ENCODE results near the gene RINL. TPM values are rescaled to one million over a fixed set of nuclear protein-coding genes. Genes with fewer than 3 reads are reported as not detected.
A peak's percentile ranks its signal among the peaks of the same experiment; 100 is the strongest.
"Not testable (repeated sequence)": the region's sequence is repeated elsewhere in the genome, so short reads cannot be mapped to it uniquely, and the experiment has no call there.

Gene RINL
- total RNA-seq, 3 donors from 2014 or later: 65.2 to 77.3 (median 68.6) TPM

DNA sequence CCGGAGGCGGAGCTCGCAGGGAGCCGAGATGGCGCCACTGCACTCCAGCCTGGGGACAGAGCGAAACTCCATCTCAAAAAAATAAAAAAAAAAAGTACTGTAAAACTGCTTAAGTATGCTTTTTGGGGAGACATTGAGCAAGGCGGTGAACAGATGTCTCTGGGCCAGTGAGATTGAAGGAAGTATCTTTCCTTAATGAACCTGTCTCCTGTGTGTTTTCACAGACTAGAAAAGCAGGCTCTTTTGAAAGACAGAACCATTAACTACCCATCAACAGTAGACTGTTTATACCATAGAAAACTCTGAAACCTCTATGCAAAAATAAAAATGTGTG lies 45.0 kb downstream of the RINL start:
- Mint-ChIP-seq H3K27me3 (ENCODE audit: low read depth) (no peaks in the 10 kb centered on the region), H3K4me3 (no peak overlapping the region), H3K4me1 (ENCODE audit: low read depth) (peaks cover 29% of the 10 kb centered on the region), H3K9me3 (no peaks in the 10 kb centered on the region), H3K36me3 (ENCODE audit: insufficient read depth) (peaks cover 12% of the 10 kb centered on the region)
- no peak for ATAC-seq
- DNase-seq: no peak

DNA sequence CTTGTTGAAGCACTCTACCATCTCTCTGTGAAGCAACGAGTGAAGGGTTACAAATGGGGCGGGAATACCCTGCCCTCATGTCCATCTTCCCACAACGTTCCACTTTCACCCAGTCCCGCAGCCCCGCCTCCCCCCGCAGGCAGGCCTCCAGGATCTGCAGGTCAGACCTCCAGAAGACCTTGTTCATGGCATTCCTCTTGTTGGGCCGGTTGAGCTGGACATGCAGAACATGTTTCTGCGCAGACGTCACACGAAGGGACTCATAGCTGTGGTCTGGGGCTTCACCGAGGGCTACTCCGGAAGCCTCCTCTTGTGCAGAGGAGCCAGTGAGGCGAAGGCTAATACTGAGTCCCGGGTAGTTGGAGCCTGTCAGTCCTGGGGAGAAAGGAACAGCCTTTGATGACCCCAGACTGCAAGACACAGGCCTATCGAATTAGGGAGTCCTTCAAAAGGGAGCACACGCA lies 46.9 kb downstream of the RINL start:
- Mint-ChIP-seq H3K36me3 (ENCODE audit: insufficient read depth) (peaks cover 13% of the 10 kb centered on the region), H3K9me3 (no peaks in the 10 kb centered on the region), H3K4me1 (ENCODE audit: low read depth) (peaks cover 40% of the 10 kb centered on the region), H3K4me3 (peak overlapping the region; percentile 85), H3K27me3 (ENCODE audit: low read depth) (no peaks in the 10 kb centered on the region)
- DNase-seq (no peak), ATAC-seq (peak; percentile 21 to 22)

DNA sequence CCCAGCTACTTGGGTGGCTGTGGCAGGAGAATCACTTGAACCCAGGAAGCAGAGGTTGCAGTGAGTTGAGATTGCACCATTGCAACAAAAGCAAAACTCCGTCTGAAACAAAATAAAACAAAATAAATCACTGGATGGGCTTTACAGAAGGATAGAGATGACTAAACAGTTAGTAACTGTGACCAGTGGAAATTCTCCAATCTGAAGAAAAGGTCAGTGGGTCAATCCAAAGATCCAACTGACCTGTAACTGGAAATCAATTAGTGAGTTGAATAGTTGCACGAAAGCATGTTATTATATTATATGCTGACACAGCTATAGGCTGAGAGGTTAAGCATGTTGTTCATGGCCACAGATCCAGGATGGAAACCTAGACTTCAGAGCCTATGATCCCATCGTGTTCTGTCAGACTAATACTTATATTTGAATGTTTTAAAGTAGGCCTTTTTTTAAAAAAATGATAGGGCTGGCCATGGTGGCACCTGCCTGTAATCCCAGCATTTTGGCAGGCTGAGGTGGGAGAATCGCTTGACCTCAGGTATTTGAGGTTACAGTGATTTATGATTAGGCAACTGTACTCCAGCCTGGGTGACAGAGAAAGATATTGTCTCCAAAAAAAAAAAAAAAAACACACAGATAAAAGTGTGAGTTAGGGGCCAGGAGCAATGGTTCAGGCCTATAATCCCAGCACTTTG lies 47.9 kb downstream of the RINL start:
- Mint-ChIP-seq H3K4me1 (ENCODE audit: low read depth) (peaks cover 40% of the 10 kb centered on the region), H3K9me3 (no peaks in the 10 kb centered on the region), H3K36me3 (ENCODE audit: insufficient read depth) (peaks cover 11% of the 10 kb centered on the region), H3K4me3 (peak overlapping the region; percentile 85), H3K27me3 (ENCODE audit: low read depth) (no peaks in the 10 kb centered on the region)
- DNase-seq (no peak), ATAC-seq (no peak)

DNA sequence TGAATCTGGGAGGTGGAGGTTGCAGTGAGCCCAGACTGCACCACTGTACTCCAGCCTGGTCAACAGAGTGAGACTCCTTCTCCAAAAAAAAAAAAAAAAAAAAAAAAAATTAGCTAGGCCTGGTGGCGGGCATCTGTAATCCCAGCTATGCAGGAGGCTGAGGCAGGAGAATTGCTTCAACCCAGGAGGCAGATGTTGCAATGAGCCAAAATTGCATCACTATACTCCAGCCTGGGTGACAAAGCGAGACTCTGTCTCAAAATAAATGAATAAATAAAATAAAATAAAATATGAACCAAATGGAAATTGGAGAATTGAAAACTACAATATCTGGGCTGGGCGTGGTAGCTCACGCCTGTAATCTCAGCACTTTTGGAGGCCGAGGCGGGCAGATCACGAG lies 48.9 kb downstream of the RINL start:
- H3K4me1 Mint-ChIP-seq (ENCODE audit: low read depth): peaks cover 43% of the 10 kb centered on the region
- H3K36me3 Mint-ChIP-seq (ENCODE audit: insufficient read depth): peaks cover 15% of the 10 kb centered on the region
- not testable (repeated sequence) for ATAC-seq

DNA sequence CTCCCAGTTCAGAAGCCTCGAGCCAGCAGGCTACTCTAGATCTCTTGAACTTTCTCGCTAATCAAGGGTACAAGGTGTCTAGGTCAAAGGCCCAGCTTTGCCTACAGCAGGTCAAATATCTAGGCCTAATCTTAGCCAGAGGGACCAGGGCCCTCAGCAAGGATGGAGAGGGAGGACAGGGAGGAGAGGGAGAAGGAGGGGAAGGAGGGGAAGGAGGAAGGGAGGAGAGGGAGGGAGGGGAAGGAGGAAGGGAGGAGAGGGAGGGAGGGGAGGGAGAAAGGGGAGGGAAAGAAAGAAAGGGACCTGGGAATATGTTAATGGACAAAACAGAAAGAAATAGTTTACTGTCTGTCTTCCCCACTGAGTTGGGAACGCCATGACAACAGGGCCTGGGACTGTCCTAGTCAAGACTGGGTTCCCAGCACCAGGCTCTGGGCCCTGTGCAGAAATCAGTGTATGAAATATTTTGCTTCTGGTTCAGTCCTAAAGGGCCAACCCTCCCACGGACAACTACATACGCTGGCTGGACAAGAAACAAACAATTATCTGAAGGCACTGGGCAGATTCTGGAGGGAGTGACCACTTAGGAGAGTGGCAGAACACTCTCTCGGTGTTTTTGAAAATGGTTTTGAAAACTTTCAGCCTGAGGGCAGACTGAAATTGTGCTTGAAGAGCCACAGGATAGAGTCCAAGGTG lies 51.1 kb downstream of the RINL start:
- Mint-ChIP-seq H3K4me1 (ENCODE audit: low read depth) (peaks cover 40% of the 10 kb centered on the region), H3K9me3 (no peaks in the 10 kb centered on the region), H3K36me3 (ENCODE audit: insufficient read depth) (peaks cover 26% of the 10 kb centered on the region), H3K27me3 (ENCODE audit: low read depth) (no peaks in the 10 kb centered on the region), H3K4me3 (no peak overlapping the region)
- ATAC-seq (no peak), DNase-seq (no peak)

More for the DNA sequence above, 48.9 kb downstream of the RINL start:
- not testable (repeated sequence) for H3K27me3 Mint-ChIP-seq (ENCODE audit: low read depth); DNase-seq; H3K9me3 Mint-ChIP-seq; H3K4me3 Mint-ChIP-seq

DNA sequence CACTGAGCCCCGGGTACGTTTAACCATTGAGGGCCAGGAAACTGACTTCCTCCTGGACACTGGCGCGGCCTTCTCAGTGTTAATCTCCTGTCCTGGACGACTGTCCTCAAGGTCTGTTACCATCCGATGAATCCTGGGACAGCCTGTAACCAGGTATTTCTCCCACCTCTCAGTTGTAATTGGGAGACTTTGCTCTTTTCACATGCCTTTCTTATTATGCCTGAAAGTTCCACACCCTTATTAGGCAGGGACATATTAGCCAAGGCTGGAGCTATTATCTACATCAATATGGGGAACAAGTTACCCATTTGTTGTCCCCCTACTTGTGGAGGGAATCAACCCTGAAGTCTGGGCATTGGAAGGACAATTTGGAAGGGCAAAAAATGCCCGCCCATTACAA lies 52.1 kb downstream of the RINL start:
- peaks cover 32% of the 10 kb centered on the region for H3K4me1 Mint-ChIP-seq (ENCODE audit: low read depth)
- ATAC-seq; H3K4me3 Mint-ChIP-seq; H3K27me3 Mint-ChIP-seq (ENCODE audit: low read depth); H3K9me3 Mint-ChIP-seq; DNase-seq: not testable (repeated sequence)
- H3K36me3 Mint-ChIP-seq (ENCODE audit: insufficient read depth): peaks cover 29% of the 10 kb centered on the region

GRCh38 chr19:38821230-38821825 lies 56.7 kb downstream of the RINL start:
- H3K4me3 Mint-ChIP-seq; DNase-seq; H3K27me3 Mint-ChIP-seq (ENCODE audit: low read depth); ATAC-seq; H3K4me1 Mint-ChIP-seq (ENCODE audit: low read depth); H3K9me3 Mint-ChIP-seq: not testable (repeated sequence)
- peaks cover 31% of the 10 kb centered on the region for H3K36me3 Mint-ChIP-seq (ENCODE audit: insufficient read depth)

- DNase-seq (no peak), ATAC-seq (no peak)
- peaks cover 33% of the 10 kb centered on the region for H3K36me3 Mint-ChIP-seq (ENCODE audit: insufficient read depth)
- no peaks in the 10 kb centered on the region for H3K27me3 Mint-ChIP-seq (ENCODE audit: low read depth)
- no peak overlapping the region for H3K4me3 Mint-ChIP-seq
- peaks cover 3% of the 10 kb centered on the region for H3K4me1 Mint-ChIP-seq (ENCODE audit: low read depth)
- H3K9me3 Mint-ChIP-seq: no peaks in the 10 kb centered on the region
Observed at GRCh38 chr19:38819231-38819920, 58.7 kb downstream of the RINL start.

Other genes starting within 250 kb of the RINL start
- 100 to 1,000 TPM; 215 to 233 (median 230) TPM for gene ACTN4, start 230.6 kb downstream of the RINL start, total RNA-seq
- gene CAPN12, start 133.8 kb downstream of the RINL start, total RNA-seq: 1 to 10 TPM in 2 of 3 donors, under 1 TPM in 1; 0.99 to 1.1 (median 1.0) TPM
- gene LGALS7, start 104.8 kb downstream of the RINL start, total RNA-seq: not detected
- gene LGALS7B, start 89.1 kb downstream of the RINL start, total RNA-seq: not detected
- 1 to 10 TPM; 1.7 to 2.7 (median 2.2) TPM for gene LGALS4, start 65.3 kb downstream of the RINL start, total RNA-seq
- gene ECH1, start 46.5 kb downstream of the RINL start, total RNA-seq: 100 to 1,000 TPM in 2 of 3 donors, 10 to 100 TPM in 1; 91.1 to 109 (median 108) TPM
- 100 to 1,000 TPM; 679 to 736 (median 698) TPM for gene HNRNPL, start 28.3 kb downstream of the RINL start, total RNA-seq
- 10 to 100 TPM; 23.5 to 29.8 (median 27.3) TPM for gene SIRT2, start 21.3 kb upstream of the RINL start, total RNA-seq
- gene NFKBIB, start 21.7 kb upstream of the RINL start, total RNA-seq: 100 to 1,000 TPM; 150 to 174 (median 169) TPM
- under 1 TPM in 2 of 3 donors, not detected in 1; 0.33 to 0.63 TPM for gene CCER2, start 33.9 kb upstream of the RINL start, total RNA-seq
- gene SARS2, start 52.5 kb upstream of the RINL start, total RNA-seq: 10 to 100 TPM; 42.5 to 49.5 (median 46.8) TPM
- gene MRPS12, start 52.7 kb upstream of the RINL start, total RNA-seq: 100 to 1,000 TPM; 157 to 192 (median 185) TPM
- gene FBXO17, start 97.5 kb upstream of the RINL start, total RNA-seq: under 1 TPM; 0.10 to 0.29 (median 0.14) TPM
- gene FBXO27, start 154.3 kb upstream of the RINL start, total RNA-seq: under 1 TPM; 0.18 to 0.63 (median 0.20) TPM
- gene ACP7, start 206.1 kb upstream of the RINL start, total RNA-seq: under 1 TPM in 1 of 3 donors, not detected in 2; 0.20 TPM
- 10 to 100 TPM; 21.3 to 24.4 (median 23.5) TPM for gene PAK4, start 247.5 kb upstream of the RINL start, total RNA-seq

All from activated T-cell treated with anti-CD3 and anti-CD28 coated beads, Interleukin-2, amount 50 U/mL, for 4 hours (primary cell).